HTR-8/SVneo (cell line): ENCODE data around the gene AUTS2.
"Not testable (repeated sequence)": the region's sequence is repeated elsewhere in the genome, so short reads cannot be mapped to it uniquely, and the experiment has no call there.

Experiments
- DNase-seq: peaks from one replicate; pipeline ENCODE4 v3.0.0; 2011; ENCODE audit warnings: low spot score, mixed read lengths; ENCODE audit not compliant: insufficient read length
- FAIRE-seq: peaks from 2 replicates; lab custom pipeline; 2011; peaks lifted over from hg19 to GRCh38; lab: Jason Lieb, UNC

AUTS2 gene

DNA sequence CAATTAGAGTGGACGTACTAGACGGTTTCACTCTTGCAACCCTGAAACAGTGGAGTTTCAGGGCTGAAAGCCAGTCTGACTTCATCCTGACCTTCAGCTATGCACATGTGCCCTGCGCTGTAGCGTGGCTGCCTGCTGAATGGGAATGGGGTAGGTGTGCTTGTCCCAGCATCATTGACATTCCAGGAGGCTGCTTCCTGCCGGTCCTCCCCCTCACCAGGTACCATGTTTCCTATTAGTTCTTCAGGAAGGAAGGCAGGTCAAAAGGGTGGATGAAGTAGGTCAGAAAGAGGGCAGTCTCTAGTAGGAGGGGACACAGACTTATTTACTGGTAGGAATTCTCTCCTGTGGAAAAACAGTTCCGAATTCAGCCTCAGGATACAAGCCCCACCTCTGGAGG, 981.9 kb downstream of the AUTS2 start:
- DNase-seq, result no peak
- no peak for FAIRE-seq

- FAIRE-seq (no peak), DNase-seq (no peak)
Observed at GRCh38 chr7:70582927-70583895, 984.9 kb downstream of the AUTS2 start.

DNA sequence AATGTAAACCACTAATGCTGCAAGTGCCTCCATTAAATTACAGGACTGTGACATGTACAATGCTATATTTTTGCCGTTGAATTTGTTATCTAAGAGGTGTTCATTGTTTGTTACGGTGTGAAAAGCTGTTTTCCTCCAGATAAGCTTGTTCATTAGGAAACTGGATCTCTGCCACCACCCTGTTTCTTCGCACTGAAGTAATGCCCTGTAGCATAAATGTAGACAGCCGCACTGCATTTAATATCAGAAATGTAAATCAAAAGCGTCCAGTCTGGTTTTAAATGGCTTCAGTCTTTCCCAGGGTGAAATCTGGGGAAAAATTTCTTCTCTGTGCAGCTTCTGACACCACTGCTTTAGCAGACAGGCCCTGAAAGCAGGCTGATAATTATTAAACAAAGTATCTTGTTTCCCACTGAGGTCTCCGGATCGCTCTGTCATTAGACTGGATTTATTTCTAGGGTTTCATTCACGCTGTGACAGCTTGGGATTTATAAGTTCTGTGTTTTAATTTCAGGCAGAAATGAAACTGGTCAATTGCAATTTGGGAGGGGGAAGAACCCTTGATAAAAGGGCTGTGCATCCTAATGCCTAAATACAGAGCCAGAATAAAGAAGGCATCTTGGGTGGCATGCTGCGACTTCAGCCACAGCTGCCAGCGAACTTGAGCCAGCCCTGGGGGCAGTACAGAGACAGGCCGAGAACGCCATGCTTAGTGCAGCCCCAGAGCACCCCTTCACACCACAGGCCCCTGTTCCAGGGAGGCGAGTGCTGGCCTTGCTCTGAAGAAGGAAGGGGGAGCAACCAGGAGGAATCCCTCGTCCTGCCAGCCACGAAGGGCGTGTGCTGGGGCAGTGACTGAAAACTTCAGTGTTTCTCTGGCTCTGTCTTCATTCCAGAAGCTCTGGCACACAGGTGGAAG, 985.9 kb downstream of the AUTS2 start:
- FAIRE-seq, result no peak

GRCh38 chr7:70585071-70585470, 986.8 kb downstream of the AUTS2 start:
- DNase-seq, result no peak

More for the DNA sequence above, 985.9 kb downstream of the AUTS2 start:
- no peak for DNase-seq

GRCh38 chr7:70586822-70587221, 988.5 kb downstream of the AUTS2 start:
- FAIRE-seq (no peak), DNase-seq (no peak)

More at GRCh38 chr7:70585071-70585470, 986.8 kb downstream of the AUTS2 start:
- no peak for FAIRE-seq

- FAIRE-seq (no peak), DNase-seq (no peak)
Observed at GRCh38 chr7:70587739-70588138, 989.5 kb downstream of the AUTS2 start.

GRCh38 chr7:70588191-70588921, 990.1 kb downstream of the AUTS2 start:
- DNase-seq (no peak), FAIRE-seq (no peak)

GRCh38 chr7:70589010-70589409, 990.7 kb downstream of the AUTS2 start:
- DNase-seq, result no peak
- FAIRE-seq, result no peak

DNA sequence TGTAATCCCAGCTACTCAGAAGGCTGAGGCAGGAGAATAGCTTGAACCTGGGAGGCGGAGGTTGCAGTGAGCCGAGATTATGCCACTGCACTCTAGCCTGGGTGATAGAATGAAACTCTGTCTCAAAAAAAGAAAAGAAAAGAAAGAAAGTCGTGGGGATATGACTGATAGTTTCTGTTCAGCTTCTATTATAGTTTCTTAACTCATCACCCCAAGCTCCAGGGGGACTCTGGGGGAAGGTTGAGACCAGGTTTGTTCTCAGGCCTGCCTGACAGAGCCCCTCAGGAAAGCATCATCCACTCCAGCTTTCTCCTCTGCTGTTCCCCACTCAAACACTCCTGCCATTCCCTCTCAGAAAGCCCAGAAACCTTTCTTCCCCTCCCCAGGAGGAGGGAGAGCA, 991.3 kb downstream of the AUTS2 start:
- DNase-seq (no peak), FAIRE-seq (no peak)

- DNase-seq (no peak), FAIRE-seq (no peak)
Observed at GRCh38 chr7:70590126-70590854, 992.0 kb downstream of the AUTS2 start.

- DNase-seq, result no peak
Observed at GRCh38 chr7:70591643-70592042, 993.4 kb downstream of the AUTS2 start.

GRCh38 chr7:70592171-70592570, 993.9 kb downstream of the AUTS2 start:
- FAIRE-seq, result no peak
- no peak for DNase-seq

More at GRCh38 chr7:70591643-70592042, 993.4 kb downstream of the AUTS2 start:
- FAIRE-seq, result no peak

DNA sequence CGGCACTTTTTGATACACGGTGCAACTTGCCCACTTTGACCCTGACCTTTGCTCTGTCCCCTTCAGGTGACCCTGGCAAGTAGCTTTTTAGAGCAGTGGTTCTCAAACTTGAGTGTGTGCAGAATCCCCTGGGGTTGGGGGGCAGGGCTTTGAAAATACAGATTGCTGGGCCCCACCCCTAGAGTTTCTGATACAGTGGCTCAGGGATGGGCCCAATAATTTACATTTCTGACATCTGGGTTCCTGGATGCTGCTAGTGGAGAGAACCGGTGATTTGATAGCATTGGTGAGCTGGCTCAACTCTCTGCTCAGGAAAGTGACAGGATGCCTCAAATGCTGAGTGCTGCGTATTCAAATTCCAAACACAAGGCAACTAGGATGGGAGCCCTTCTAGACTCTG, 995.9 kb downstream of the AUTS2 start:
- FAIRE-seq, result no peak

GRCh38 chr7:70594885-70595284, 996.6 kb downstream of the AUTS2 start:
- not testable (repeated sequence) for DNase-seq, FAIRE-seq

More for the DNA sequence above, 995.9 kb downstream of the AUTS2 start:
- DNase-seq, result no peak

DNA sequence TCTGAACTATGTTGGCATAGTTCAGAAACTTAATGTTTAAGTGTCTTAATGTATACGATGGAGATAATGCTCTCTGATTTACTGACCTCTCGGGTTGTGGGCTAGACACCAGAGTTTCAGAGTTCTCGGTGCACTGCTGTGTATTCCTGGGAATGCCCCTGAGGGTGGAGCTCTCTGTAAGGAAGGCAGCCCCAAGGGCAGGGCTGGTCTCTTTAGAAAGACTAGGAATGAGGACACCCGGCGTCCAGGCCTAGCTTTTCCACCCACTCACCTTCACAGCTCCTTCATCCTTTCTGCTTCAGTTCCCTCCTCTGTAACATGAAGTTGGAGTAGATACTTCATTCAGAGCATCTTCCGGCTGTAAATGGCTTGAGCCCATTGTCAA, 997.1 kb downstream of the AUTS2 start:
- FAIRE-seq (no peak), DNase-seq (no peak)

- DNase-seq, result no peak
- no peak for FAIRE-seq
Observed at GRCh38 chr7:70595755-70596597, 997.7 kb downstream of the AUTS2 start.

GRCh38 chr7:70596598-70596913, 998.3 kb downstream of the AUTS2 start:
- FAIRE-seq, result no peak
- no peak for DNase-seq

DNA sequence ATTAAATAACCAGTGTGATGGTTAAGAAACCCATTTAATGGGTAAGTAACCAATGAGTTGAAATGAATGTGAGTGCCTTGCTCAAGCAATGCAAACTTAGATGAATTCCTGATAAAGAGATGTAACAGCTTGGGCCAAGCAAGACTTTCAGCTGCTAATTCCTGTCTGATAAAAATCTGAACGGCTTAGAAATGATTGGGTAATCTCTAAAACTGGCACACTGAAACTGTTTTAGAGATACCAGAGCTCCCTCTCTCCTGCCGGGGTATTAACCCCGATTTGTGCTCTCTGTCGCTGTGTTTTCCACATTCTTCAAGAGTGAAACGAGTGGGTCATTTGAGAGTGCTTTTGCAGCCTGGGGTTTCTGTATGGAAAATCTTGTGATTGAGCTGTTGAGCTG, 998.8 kb downstream of the AUTS2 start:
- FAIRE-seq, result no peak
- no peak for DNase-seq

- DNase-seq, result no peak
- FAIRE-seq, result no peak
Observed at GRCh38 chr7:70598976-70599375, 1000.7 kb downstream of the AUTS2 start.
